Left cardiac atrium (tissue), 4 donors: ENCODE measurements around the gene TMCO2. TPM values are rescaled to one million over a fixed set of nuclear protein-coding genes. Genes with fewer than 3 reads are reported as not detected.
A peak's percentile ranks its signal among the peaks of the same experiment; 100 is the strongest.

Experiments
- ATAC-seq, 2 donors: fragments of 200-7000 bp; cut with Tn5 transposase; one replicate each; pipeline ENCODE4 v1.9.1; 2020; ENCODE audit warnings: mild to moderate bottlenecking in 2 of 2, moderate library complexity in 2 of 2
- DNase-seq: peaks from one replicate; pipeline ENCODE4 v3.0.0-alpha.2; 2020
- intact Hi-C, 2 donors: fragments of 100-400 bp; cut with DNase I; formaldehyde crosslinking; loops; one replicate each; pipeline versions ENCODE4 v1.14.1 to v1.15.1; 2022 to 2023
- total RNA-seq, 2 donors: library from RNA; stranded (reverse); fragmentation: NEBNext Ultra II Directional; extraction: Animal tissue kit (Norgen Biotek cat#: 25700); gene quantifications; one replicate each; pipeline ENCODE4 v1.2.1, GENCODE V29; 2021
- donor health status: DM: no; HTN: yes; CAD: no.
- donor health status: DM: no; HTN: yes; CAD: no; lungs with severe emphysema.
- donor health status: DM: yes; HTN: yes; CAD: no.
- donor health status: Dilated cardiomyopathy.

Gene TMCO2
- total RNA-seq, 2 donors from 2014 or later, result not detected

DNA sequence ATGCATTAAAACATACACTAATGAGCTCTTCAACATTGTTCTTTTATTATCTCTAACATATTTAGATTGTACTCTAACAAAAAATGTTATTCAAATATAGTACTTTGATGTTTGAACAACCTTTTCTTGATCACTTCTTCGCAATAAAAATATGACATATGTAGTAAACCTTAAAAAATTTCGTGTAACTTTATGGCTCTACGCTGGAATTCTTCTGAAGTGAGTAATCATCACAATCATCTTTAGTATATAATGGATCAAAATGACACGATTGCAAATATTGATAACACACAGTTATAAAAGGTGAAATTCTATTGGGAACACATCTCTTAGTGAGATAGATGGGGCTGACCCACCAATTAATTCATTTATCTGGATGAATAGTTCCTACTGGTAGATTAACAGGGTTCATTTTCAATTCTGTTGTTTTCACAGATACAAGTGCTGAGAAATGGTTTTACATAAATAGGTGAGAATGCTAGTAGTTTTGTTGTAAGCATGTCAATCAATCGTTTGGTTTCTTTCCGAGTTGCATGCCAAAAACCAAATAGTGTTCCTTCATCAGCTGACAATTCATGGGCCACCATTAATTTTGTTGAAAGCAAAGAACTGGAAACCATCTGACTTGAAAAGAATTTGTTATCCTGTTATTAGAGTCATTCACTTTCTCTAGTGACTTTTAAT is 8.8 kb downstream of the TMCO2 start:
- no peak for DNase-seq
- no peak for ATAC-seq
- intact Hi-C loops, result no loop called here

DNA sequence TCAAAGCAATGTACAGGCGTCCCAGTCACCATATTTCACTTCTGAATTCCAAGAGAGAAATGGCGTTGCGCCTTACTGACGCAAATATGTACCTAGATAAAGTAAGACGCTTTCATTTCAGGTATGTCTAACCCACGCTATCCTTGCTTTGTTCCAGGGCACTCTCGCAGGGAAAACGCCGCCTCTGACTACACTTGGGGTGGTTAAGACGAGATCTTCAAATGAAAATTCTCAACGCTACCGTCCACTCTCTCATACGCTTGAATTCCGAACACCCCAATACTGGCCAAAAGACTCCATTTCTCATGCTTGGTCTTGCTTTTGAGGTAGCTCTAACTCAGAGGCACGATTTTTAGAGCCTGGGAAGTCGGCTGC is 9.6 kb downstream of the TMCO2 start:
- ATAC-seq, result peak; percentile 14 to 17
- intact Hi-C loops, result no loop called here
- DNase-seq, result peak; percentile 24

DNA sequence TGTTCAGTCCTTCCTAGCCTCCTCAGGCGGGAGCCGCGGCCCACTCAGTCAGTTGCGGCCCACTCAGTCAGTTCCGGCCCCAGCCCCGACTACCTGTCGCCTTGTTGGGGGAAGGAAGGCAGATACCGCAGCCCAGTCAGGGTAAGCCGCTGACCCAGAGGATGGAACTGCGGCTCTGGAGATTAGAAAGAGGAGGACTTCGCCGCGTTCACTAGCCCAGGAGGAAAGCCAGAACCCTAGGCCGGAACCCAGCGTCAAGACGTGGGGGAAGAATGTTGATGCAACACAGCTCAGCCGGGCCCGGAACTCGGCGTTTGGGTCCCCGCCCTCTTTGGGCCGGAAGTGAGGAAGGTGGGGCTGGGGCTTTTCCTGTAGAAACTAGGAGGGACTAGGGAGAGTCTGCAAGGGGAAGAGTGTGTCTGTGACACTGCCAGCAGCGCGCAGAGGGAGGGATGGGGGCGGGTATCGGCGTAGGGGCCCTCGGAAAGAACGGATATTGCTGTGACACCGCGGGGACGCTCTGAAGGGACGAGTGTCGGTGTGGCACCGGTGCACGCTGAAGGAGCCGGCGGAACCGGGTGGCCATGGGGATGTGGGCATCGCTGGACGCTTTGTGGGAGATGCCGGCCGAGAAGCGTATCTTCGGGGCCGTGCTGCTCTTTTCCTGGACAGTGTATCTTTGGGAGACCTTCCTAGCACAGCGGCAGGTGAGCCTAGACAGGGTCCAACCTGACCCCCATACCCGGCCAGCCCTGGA is 10.1 kb downstream of the TMCO2 start, which contains the start of gene ZMPSTE24:
Gene ZMPSTE24, plus strand, starts transcription at position 549 of the 757 bp plus-strand sequence. Its CDS starts 36 bp downstream, at position 585.
- intact Hi-C loops, result no loop called here
- DNase-seq, result peak; percentile 95
- ATAC-seq, result peak; percentile 99 to 100

DNA sequence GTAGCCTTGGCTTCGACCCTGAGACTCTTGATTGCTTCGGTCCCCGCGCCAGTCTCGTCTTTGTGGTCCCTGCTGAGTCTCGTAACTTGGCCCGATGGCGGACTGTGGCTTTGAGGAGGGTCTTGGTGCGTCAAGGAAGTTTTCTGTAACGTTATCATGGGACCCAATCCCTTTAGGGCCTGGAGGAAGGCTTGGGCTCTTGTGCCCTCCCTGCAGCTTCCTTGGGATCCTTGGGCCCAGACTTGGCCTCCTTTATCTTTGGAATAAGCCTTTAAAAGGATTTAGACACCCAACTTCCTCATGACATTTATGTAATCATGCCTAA is 10.7 kb downstream of the TMCO2 start:
- ATAC-seq, result peak in 1 of 2 donors; percentile 1
- intact Hi-C loops, result no loop called here
- DNase-seq, result no peak

DNA sequence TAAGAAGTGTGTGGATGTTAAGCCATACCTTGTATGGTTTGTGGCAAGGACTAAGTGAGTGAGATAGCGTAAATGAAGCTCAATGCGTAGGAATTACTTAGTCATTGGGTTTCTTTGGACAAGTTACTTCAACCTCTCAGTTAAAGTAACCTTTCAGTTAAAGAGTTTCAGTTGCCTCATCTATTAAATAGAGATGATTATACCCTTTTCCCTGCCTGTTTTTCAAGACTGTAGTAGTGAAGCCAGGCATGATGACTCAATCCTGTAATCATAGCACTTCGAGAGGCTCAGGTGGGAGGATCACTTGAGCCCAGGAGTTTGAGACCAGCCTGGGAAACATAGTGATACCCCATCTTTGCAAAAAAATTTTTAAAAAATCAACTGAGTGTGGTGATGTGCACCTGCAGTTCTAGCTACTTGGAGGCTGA is 16.6 kb downstream of the TMCO2 start:
- intact Hi-C loops, result no loop called here
- ATAC-seq, result no peak
- no peak for DNase-seq

DNA sequence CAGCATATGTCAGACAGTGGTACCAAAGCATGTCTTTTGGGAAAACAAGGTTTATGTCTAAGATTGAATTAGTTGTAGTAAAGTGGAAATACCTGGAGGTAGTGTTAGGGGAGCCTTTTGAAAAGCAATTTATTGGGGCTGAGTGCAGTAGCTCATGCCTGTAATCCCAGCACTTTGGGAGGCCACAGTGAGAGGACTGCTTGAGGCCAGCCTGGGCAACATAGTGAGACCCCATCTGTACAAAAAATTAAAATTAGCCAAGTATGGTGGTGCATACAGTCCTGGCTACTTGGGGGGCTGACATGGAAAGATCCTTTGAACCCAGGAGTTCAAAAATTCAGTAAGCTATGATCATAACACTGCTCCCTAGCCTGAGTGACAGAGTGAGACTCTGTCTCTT is 17.6 kb downstream of the TMCO2 start:
- intact Hi-C loops, result no loop called here
- ATAC-seq, result no peak
- no peak for DNase-seq

DNA sequence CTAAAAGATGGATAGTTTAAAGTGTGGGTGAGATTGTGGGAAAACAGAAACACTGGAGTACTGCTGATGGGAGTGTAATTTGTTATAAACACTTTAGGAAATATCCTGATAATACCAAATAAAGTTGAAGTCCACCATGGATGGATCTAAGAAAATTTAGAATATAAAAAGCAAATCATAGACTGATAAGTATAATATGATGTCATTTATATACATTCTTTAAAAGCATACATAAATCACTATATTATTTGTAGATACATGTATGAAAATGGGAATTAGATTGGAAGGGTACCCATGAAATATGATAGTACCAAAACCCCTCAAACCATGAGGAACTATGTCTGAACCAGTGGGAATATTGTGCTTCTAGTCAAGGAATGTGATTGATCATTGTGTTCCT is 18.2 kb downstream of the TMCO2 start:
- intact Hi-C loops, result no loop called here
- DNase-seq, result no peak
- ATAC-seq, result no peak

DNA sequence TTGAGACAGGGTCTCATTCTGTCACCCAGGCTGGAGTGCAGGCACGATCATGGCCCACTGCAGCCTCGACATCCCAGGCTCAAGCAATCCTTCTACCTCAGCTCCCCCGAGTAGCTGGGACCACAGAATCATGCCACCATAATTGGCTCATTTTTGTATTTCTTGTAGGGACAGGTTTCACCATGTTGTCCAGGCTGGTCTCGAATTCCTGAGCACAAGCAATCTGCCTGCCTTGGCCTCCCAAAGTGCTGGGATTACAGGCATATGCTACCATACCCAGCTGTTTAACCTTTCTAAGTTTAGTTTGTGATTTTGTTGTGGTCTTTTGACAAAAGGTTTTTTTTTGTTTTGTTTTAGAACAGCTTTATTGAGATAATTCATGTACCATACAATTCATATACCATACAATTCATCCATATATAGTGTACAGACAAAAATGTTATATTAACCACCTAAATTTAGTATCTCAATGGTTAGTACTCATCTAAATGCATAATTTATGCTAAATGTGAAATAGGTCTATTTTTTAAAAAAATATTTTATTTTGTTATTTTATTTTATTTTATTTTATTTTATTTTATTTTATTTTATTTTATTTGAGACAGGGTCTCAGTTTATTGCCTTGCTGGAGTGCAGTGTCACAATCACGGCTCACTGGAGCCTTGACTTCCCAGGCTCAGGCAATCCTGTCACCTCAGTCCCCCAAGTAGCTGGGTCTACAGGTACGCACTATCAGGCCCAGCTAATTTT is 19.2 kb downstream of the TMCO2 start:
- DNase-seq (no peak), ATAC-seq (no peak)
- intact Hi-C loops, result no loop called here

DNA sequence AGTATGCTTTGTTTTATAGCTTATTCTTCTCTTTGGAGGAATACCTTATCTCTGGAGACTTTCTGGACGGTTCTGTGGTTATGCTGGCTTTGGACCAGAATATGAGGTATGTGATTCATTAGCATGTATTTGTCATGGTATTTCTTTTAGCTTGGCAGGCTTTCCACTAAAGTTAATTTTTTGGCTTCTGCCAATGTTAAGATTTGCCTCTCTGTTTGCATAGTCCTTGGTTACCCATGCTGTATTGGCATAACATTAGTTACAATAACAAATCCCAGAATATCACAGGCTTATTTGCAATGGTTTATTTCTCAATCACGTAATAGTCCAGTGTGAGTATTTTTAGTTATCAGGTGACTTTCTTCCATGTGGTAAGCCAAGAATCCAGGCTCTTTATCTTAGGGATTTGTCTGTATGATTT is 20.0 kb downstream of the TMCO2 start:
- intact Hi-C loops, result no loop called here
- DNase-seq (no peak), ATAC-seq (peak; percentile 86 to 92)

DNA sequence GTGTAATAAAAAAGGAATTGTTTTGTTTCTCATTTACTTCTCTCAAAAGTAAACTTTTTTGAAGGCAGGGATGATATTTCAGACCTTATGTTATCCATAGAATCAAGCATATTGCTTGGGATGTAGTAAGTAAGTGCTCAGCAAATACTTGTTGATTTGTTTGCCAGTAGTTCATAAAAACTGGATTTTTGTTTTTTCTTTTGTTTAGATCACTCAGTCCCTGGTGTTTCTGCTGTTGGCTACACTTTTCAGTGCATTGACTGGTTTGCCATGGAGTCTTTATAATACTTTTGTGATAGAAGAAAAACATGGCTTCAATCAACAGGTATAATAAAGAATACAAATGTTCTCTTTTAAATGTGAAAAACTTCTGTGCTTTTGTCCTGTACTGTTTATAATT is 20.5 kb downstream of the TMCO2 start:
- ATAC-seq (no peak), DNase-seq (no peak)
- intact Hi-C loops, result no loop called here

DNA sequence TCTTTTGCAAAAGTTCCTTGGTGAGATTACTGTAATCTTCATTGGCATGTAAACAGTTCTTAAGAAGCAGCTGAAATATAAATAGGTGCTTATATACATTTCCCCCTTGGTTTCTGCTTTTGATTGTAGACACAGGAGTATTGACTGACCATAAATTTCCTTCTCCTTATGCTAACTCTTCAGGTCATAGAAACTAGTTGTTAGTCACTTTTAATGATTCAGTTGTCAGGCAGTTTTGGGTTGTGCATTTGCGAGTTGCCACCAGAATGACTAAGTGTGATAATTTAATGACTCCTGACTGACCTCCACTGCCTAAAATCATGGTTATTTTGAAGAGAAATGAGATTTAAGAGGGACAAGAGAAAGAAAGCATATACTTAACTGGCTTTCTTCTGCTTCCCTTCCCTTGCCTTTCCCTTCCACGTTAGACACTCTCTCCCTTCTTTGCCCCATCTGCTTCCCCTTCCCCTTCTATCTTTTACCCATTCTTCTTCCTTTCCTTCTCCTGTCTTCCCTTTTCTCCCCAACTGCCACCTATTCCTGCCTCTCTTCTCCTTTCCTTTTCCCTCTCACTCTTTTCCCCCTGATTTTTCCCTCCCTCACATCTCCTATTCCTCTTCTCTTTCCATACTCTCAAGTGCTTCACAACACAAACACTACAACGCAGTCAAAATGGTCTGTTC is 22.6 kb downstream of the TMCO2 start:
- DNase-seq (no peak), ATAC-seq (no peak)
- intact Hi-C loops, result no loop called here

DNA sequence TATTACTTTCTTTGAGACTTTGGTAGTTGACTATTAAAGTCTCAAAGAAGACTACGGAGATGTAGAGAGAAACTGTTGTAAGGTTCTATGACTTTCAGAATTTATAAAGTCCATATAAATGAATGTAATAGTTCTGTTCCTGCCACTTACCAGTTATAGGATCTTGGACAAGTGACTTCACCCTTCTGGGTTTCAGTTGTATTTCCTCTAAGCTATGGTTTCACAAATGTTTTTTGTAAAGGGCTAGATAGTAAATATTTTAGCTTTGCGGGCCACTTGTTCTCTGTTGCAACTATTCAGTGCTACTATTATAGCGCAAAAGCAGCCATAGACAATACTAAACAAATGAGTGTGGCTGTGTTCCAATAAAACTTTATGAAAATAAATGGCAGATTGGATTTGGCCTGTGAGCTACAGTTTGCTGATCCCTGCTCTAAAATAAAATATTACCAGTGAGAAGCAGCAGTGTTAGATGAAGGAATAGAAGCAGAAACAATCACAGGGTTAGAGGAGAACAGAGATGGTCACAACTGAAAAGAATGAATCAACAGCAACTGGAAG is 25.0 kb downstream of the TMCO2 start:
- ATAC-seq (no peak), DNase-seq (no peak)
- intact Hi-C loops, result no loop called here

DNA sequence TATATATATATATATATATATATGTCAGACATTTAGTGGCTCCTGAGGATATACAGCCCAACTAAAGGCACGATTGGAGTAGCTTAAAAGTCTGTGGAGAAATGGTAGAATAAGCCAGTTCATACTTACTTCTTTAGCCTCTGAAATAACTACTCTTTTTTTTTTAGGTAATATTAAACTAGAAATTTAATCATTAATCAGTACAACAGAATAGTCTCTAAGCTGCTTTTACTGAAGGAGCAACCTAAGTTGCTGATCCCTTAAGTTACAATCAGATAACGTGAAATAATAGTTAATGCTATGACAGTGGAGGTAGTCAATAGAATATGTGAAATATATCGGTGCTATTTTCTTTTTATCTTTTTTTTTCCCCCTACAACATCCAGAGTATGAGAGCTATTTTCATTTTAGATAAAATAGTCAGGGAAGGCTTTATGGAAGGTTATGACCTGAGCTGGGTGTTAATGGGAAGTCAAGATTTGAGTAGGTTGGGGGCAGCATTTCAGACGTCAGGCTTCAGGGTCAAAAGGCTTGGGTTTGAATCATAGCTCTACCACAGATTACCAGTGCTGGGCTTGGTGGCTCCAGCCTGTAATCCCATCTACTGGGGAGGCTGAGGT is 25.9 kb downstream of the TMCO2 start:
- intact Hi-C loops, result no loop called here
- DNase-seq (no peak), ATAC-seq (no peak)

DNA sequence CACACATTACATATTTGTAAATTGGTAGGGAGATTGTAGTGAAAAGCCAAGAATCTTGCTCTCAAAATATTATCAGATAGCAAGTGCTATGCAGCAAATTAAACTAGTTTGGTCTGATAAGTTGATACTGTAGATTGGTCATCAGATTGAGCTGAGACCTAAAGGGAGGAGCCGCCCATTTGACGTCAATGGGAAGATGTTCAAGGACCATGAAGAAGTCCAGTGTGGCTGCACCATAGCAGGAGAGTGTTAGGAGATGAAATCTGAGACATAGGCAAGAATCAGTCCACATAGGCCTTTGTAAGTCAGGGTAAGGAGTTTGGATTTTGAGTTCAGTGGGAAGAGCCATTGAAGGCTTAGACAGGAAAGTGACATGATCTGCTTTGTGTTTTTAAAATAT is 26.6 kb downstream of the TMCO2 start:
- DNase-seq, result no peak
- intact Hi-C loops, result no loop called here
- ATAC-seq, result no peak

DNA sequence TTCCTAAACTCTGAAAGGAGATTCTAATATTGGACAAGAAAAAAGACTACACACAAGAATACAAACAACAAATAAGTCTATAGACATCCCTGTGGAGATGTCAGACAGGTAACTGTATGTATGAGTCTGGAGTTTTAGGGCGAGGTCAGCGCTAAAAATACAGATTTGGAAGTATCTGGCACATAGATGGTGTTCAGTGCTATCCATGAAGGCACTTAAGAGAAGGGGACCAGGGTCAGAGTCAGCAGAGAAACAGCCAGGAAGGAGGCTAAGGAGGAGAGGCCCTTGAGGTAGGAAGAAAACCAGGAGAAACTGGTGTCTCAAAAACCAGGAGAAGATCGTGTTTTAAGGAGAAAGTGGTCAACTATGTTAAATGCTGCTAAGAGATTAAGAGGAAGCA is 28.4 kb downstream of the TMCO2 start:
- ATAC-seq, result no peak
- no peak for DNase-seq
- intact Hi-C loops, result no loop called here

DNA sequence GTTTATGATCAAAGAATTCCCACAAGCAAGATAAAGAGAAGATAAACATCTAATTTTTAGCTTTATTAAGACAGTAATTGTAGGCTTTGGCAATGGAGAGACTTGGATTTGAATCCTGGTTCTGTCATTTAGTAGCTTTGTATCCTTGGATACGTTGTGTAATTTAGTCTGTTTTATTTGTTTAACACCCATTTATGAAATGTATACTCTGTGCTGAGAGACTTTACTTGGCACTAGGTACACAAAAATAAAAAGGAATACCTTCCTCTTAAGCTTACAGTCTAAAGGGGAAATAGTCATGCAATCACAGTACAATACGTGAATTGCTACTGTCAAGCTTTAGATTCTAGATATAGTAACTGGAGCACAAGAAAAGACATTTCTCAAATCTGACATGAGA is 34.1 kb downstream of the TMCO2 start:
- DNase-seq (no peak), ATAC-seq (no peak)
- intact Hi-C loops, result no loop called here

DNA sequence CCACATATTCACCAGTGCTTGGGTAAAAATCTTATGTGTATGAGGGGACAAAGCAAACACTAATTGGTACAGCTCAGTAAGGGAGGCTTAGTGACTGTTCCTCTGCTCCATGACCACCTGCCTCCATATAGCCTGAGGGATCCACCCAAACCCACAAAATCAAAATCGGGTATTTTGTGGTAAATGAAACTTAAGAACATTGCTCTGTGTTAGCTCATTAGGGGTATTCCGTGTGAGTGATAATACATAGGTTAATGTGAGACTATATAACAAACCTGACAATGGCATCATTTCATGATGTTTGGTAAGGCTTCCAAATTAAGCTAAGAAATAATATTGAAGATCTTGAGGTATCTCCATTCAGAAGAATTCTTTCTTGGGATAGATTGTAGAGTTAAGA is 43.6 kb downstream of the TMCO2 start:
- DNase-seq (no peak), ATAC-seq (no peak)
- intact Hi-C loops, result no loop called here

DNA sequence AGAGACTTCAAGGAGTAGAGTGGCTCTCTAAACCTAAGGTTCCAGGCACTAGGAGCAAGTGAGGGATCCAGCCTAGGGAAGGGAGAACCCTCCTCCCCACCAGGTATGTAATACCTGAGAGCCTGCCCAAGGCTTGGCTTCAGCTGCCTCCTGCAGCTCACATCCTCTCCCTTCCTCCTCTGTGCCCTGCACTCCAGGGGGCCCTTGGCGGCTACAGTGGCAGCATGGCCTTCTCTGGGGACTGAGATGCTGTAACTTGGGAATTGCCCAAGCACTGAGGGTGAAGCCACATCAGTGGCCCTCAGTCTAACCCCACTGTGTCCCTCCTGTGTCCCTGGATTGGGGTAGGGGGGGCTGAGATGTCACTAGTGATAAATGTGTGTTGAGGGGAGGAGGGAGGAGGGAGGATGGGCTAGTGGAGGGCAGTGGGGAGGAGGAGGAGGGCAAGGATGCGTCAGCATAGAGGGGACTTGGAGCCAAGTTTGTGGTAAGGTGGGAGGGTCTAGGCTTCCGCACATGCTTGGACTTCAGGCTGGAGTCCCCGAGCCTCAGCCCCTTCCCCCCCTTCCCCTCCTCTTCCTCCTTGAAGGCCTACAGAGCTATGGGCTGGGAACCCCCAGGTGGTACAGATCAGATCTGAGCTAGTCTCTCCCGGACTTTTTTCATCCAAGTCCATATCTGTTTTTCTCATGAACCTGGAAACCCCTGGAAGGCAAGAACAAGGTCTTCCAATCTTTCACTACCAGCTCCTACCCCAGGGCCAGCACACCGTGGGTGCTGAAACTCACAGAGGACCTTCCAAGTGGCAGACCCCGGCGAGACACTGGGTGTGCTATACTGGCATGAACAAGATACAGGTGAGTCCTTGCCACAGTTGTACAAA is 51.9 kb downstream of the TMCO2 start:
- intact Hi-C loops, result no loop called here
- ATAC-seq, result no peak
- no peak for DNase-seq
